ENCODE measurements around the gene MRTFB. TPM values are rescaled to one million over a fixed set of nuclear protein-coding genes. Genes with fewer than 3 reads are reported as not detected.

The MRTFB gene
- total and polyA plus RNA-seq, 4 donors: 6.2 to 108 (median 34.3) TPM

DNA sequence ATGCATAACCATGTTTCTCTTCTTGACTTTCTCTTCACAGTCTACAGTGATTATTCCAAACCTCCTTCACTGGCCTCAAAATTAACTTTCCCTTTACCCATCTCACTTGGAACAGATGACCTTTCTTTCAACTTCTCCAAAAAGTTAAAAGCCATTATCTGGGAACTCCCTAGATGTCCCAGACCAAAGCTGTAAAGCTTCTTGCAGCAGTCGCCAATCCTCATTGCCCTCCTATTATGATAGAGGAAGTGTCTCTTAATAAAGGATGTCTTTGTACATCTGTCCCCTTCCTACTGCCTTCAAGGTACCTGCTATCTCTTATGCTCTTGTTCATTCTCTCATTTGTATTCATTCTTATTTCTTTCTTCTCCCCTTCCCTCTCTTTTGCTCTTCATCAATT, 127.5 kb downstream of the MRTFB start:
- Histone ChIP-seq H3K27ac (ENCODE audit: low read depth in 1 of 2, low read length in 2 of 2) (no peak overlapping the region), H3K4me3 (ENCODE audit: low read length in 2 of 2) (no peak overlapping the region), H3K4me1 (ENCODE audit: control insufficient read depth in 1 of 2, insufficient read depth in 2 of 2, low read length in 2 of 2) (no peaks in the 10 kb centered on the region), H3K27me3 (ENCODE audit: control insufficient read depth in 1 of 2, insufficient read depth in 2 of 2, low read length in 1 of 2) (no peaks in the 10 kb centered on the region), H3K36me3 (ENCODE audit: control insufficient read depth in 1 of 2, insufficient read depth in 2 of 2, low read length in 1 of 2) (peaks cover 0 to 2% of the 10 kb centered on the region in 2 donors), H3K9me3 (ENCODE audit: control insufficient read depth, low read length) (no peaks in the 10 kb centered on the region)
- ATAC-seq (ENCODE audit: low FRiP score) (no peak), DNase-seq (no peak)
- intact Hi-C loops (cut with DNase I): no loop called here
- 88 to 100% methylated on average over 1 of the region's 1 CpG for WGBS, 2 donors

DNA sequence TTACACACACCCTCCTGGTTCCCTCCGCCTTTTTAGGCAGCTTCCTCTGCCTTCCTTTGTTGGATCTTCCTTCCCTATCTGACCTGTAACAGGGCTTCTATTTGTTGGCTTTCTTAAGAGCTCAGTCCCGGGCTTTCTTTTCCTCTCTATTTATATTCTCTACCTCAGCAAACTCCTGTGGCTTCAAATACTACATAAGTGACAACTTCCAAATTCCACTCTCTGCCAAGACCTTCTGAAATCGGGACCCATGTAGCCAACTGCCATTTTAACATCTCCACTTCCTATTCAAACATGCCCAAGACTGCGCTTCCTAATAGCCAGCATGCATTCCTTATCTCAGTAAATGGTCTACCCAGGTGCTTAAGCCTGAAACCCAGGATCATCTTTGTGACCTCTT, 128.1 kb downstream of the MRTFB start:
- intact Hi-C loops (cut with DNase I): no loop called here
- no peaks in the 10 kb centered on the region for H3K9me3 ChIP-seq (ENCODE audit: control insufficient read depth, low read length)
- H3K4me3 ChIP-seq (ENCODE audit: low read length in 2 of 2): no peak overlapping the region
- DNase-seq (no peak), ATAC-seq (ENCODE audit: low FRiP score) (no peak)
- peaks cover 0 to 2% of the 10 kb centered on the region in 2 donors for H3K36me3 ChIP-seq (ENCODE audit: control insufficient read depth in 1 of 2, insufficient read depth in 2 of 2, low read length in 1 of 2)
- H3K4me1 ChIP-seq (ENCODE audit: control insufficient read depth in 1 of 2, insufficient read depth in 2 of 2, low read length in 2 of 2): no peaks in the 10 kb centered on the region
- WGBS, 2 donors: 71 to 73% methylated on average over 4 of the region's 4 CpGs
- H3K27me3 ChIP-seq (ENCODE audit: control insufficient read depth in 1 of 2, insufficient read depth in 2 of 2, low read length in 1 of 2): no peaks in the 10 kb centered on the region
- no peak overlapping the region for H3K27ac ChIP-seq (ENCODE audit: low read depth in 1 of 2, low read length in 2 of 2)

- Histone ChIP-seq H3K36me3 (ENCODE audit: control insufficient read depth in 1 of 2, insufficient read depth in 2 of 2, low read length in 1 of 2) (peaks cover 0 to 2% of the 10 kb centered on the region in 2 donors), H3K27ac (ENCODE audit: low read depth in 1 of 2, low read length in 2 of 2) (no peak overlapping the region), H3K4me3 (ENCODE audit: low read length in 2 of 2) (no peak overlapping the region), H3K4me1 (ENCODE audit: control insufficient read depth in 1 of 2, insufficient read depth in 2 of 2, low read length in 2 of 2) (no peaks in the 10 kb centered on the region), H3K27me3 (ENCODE audit: control insufficient read depth in 1 of 2, insufficient read depth in 2 of 2, low read length in 1 of 2) (no peaks in the 10 kb centered on the region), H3K9me3 (ENCODE audit: control insufficient read depth, low read length) (no peaks in the 10 kb centered on the region)
- whole genome bisulfite sequencing, 2 donors: 94 to 97% methylated on average over 1 of the region's 1 CpG
- ATAC-seq (ENCODE audit: low FRiP score) (no peak), DNase-seq (no peak)
- intact Hi-C loops (cut with DNase I): no loop called here
Measured at GRCh38 chr16:14199624-14200023, 128.5 kb downstream of the MRTFB start.

- Histone ChIP-seq H3K4me1 (ENCODE audit: control insufficient read depth in 1 of 2, insufficient read depth in 2 of 2, low read length in 2 of 2) (no peaks in the 10 kb centered on the region), H3K27ac (ENCODE audit: low read depth in 1 of 2, low read length in 2 of 2) (no peak overlapping the region), H3K4me3 (ENCODE audit: low read length in 2 of 2) (peak overlapping the region in 1 of 2 donors; percentile 20), H3K27me3 (ENCODE audit: control insufficient read depth in 1 of 2, insufficient read depth in 2 of 2, low read length in 1 of 2) (no peaks in the 10 kb centered on the region), H3K36me3 (ENCODE audit: control insufficient read depth in 1 of 2, insufficient read depth in 2 of 2, low read length in 1 of 2) (peaks cover 0 to 3% of the 10 kb centered on the region in 2 donors), H3K9me3 (ENCODE audit: control insufficient read depth, low read length) (no peaks in the 10 kb centered on the region)
- DNase-seq: no peak
- ATAC-seq (ENCODE audit: low FRiP score): no peak
- 74 to 83% methylated on average over 3 of the region's 3 CpGs for WGBS, 2 donors
- intact Hi-C loops (cut with DNase I): no loop called here
Measured at GRCh38 chr16:14202095-14202494, 131.0 kb downstream of the MRTFB start.

- no peaks in the 10 kb centered on the region for H3K4me1 ChIP-seq (ENCODE audit: control insufficient read depth in 1 of 2, insufficient read depth in 2 of 2, low read length in 2 of 2)
- H3K9me3 ChIP-seq (ENCODE audit: control insufficient read depth, low read length): no peaks in the 10 kb centered on the region
- H3K27ac ChIP-seq (ENCODE audit: low read depth in 1 of 2, low read length in 2 of 2): no peak overlapping the region
- no peaks in the 10 kb centered on the region for H3K27me3 ChIP-seq (ENCODE audit: control insufficient read depth in 1 of 2, insufficient read depth in 2 of 2, low read length in 1 of 2)
- ATAC-seq (ENCODE audit: low FRiP score): no peak
- DNase-seq: no peak
- H3K36me3 ChIP-seq (ENCODE audit: control insufficient read depth in 1 of 2, insufficient read depth in 2 of 2, low read length in 1 of 2): peaks cover 0 to 3% of the 10 kb centered on the region in 2 donors
- intact Hi-C loops (cut with DNase I): no loop called here
- H3K4me3 ChIP-seq (ENCODE audit: low read length in 2 of 2): no peak overlapping the region
Measured at GRCh38 chr16:14202697-14203096, 131.6 kb downstream of the MRTFB start.

GRCh38 chr16:14203166-14203565, 132.0 kb downstream of the MRTFB start:
- intact Hi-C loops (cut with DNase I): no loop called here
- Histone ChIP-seq H3K27ac (ENCODE audit: low read depth in 1 of 2, low read length in 2 of 2) (no peak overlapping the region), H3K36me3 (ENCODE audit: control insufficient read depth in 1 of 2, insufficient read depth in 2 of 2, low read length in 1 of 2) (peaks cover 0 to 3% of the 10 kb centered on the region in 2 donors), H3K4me3 (ENCODE audit: low read length in 2 of 2) (no peak overlapping the region), H3K27me3 (ENCODE audit: control insufficient read depth in 1 of 2, insufficient read depth in 2 of 2, low read length in 1 of 2) (no peaks in the 10 kb centered on the region), H3K9me3 (ENCODE audit: control insufficient read depth, low read length) (no peaks in the 10 kb centered on the region), H3K4me1 (ENCODE audit: control insufficient read depth in 1 of 2, insufficient read depth in 2 of 2, low read length in 2 of 2) (no peaks in the 10 kb centered on the region)
- no peak for ATAC-seq (ENCODE audit: low FRiP score)
- 66 to 75% methylated on average over 2 of the region's 2 CpGs for WGBS, 2 donors
- DNase-seq: no peak

DNA sequence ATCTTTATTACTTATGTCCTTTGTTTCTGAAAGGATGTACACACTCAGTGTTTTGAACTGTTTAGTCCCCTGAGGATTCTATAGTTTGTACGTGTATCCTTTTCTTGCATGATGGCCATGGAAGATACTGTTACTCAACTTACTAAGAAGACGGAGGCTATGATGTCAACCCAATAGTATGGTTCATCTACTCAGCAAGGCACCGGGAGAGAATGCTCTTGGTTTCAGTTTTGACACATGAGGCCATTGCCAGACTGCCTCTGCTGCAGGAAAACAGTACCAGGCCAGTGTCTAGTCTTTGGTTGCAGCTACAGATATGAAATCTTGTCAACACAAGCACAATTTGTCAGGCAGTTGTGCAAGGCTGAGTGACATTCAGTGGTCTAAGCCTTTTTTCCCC, 134.5 kb downstream of the MRTFB start:
- Histone ChIP-seq H3K4me3 (ENCODE audit: low read length in 2 of 2) (no peak overlapping the region), H3K9me3 (ENCODE audit: control insufficient read depth, low read length) (no peaks in the 10 kb centered on the region), H3K27me3 (ENCODE audit: control insufficient read depth in 1 of 2, insufficient read depth in 2 of 2, low read length in 1 of 2) (no peaks in the 10 kb centered on the region), H3K4me1 (ENCODE audit: control insufficient read depth in 1 of 2, insufficient read depth in 2 of 2, low read length in 2 of 2) (no peaks in the 10 kb centered on the region), H3K27ac (ENCODE audit: low read depth in 1 of 2, low read length in 2 of 2) (no peak overlapping the region), H3K36me3 (ENCODE audit: control insufficient read depth in 1 of 2, insufficient read depth in 2 of 2, low read length in 1 of 2) (peaks cover 0 to 3% of the 10 kb centered on the region in 2 donors)
- DNase-seq (no peak), ATAC-seq (ENCODE audit: low FRiP score) (no peak)
- intact Hi-C loops (cut with DNase I): no loop called here
- WGBS, 2 donors: 85 to 86% methylated on average over 3 of the region's 3 CpGs

DNA sequence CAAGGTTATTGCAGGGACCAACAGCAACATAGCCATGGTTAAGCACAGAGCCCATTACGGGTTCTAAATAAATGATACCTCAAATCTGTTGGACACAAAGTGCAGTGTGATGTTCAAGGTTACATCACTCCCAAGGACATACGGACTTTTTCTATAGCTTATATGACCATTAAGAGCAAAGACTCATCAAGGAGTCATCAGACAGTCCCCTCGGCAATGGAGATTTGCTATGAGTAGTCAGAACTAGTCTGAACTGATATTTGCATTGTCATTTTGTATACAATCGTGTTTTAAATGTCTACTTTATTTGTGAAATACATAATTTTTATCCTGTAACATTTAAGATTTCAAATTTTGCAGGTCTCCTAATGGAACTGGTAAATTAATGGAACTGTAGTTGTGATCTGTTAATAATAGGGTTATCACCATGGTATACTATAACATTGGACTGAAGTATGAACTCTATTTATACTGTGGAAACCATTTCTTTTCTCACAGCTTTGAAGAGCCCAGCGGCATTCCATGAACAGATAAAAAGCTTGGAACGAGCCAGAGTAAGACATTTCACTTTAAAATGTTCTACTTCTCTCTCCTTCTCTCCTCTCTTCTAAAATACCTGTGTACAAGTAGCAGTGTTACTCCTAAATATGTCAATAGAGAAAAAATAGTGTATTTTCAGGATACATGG, 140.9 kb downstream of the MRTFB start:
- 96% methylated on average over 6 of the region's 6 CpGs for WGBS, 2 donors
- Histone ChIP-seq H3K9me3 (ENCODE audit: control insufficient read depth, low read length) (no peaks in the 10 kb centered on the region), H3K4me3 (ENCODE audit: low read length in 2 of 2) (no peak overlapping the region), H3K27me3 (ENCODE audit: control insufficient read depth in 1 of 2, insufficient read depth in 2 of 2, low read length in 1 of 2) (no peaks in the 10 kb centered on the region), H3K36me3 (ENCODE audit: control insufficient read depth in 1 of 2, insufficient read depth in 2 of 2, low read length in 1 of 2) (peaks cover 0 to 2% of the 10 kb centered on the region in 2 donors), H3K27ac (ENCODE audit: low read depth in 1 of 2, low read length in 2 of 2) (no peak overlapping the region), H3K4me1 (ENCODE audit: control insufficient read depth in 1 of 2, insufficient read depth in 2 of 2, low read length in 2 of 2) (no peaks in the 10 kb centered on the region)
- intact Hi-C loops (cut with DNase I): no loop called here
- no peak for DNase-seq
- ATAC-seq (ENCODE audit: low FRiP score): no peak

DNA sequence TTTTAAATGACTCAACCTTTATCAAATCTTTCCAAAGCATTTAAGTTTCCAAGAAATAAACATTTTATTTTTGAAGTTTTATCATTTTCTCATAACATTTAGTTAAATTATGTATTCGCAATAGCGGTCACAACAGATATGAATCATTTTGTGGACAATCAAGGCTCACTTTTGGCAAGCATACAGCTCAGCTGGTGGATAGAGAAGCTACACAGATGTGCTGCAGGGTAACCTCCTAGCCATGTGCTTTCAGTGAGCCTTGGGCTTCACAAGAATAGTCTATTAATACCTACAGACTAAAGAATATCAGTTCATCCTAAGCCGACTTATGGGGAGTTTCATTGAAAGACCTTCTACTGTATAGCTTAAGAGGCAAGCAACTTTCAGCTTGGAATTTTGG, 144.8 kb downstream of the MRTFB start:
- Histone ChIP-seq H3K27me3 (ENCODE audit: control insufficient read depth in 1 of 2, insufficient read depth in 2 of 2, low read length in 1 of 2) (no peaks in the 10 kb centered on the region), H3K9me3 (ENCODE audit: control insufficient read depth, low read length) (no peaks in the 10 kb centered on the region), H3K4me3 (ENCODE audit: low read length in 2 of 2) (no peak overlapping the region), H3K27ac (ENCODE audit: low read depth in 1 of 2, low read length in 2 of 2) (no peak overlapping the region), H3K4me1 (ENCODE audit: control insufficient read depth in 1 of 2, insufficient read depth in 2 of 2, low read length in 2 of 2) (no peaks in the 10 kb centered on the region), H3K36me3 (ENCODE audit: control insufficient read depth in 1 of 2, insufficient read depth in 2 of 2, low read length in 1 of 2) (peaks cover 0 to 2% of the 10 kb centered on the region in 2 donors)
- ATAC-seq (ENCODE audit: low FRiP score) (no peak), DNase-seq (no peak)
- WGBS, 2 donors: 90 to 95% methylated on average over 3 of the region's 3 CpGs
- intact Hi-C loops (cut with DNase I): no loop called here

All from aorta (tissue), 5 donors.